HG02623 (cell line): ENCODE measurements around the gene SMS.

Experiments
- ATAC-seq: cut with Tn5 transposase; IDR thresholded peaks from one replicate; pipeline ENCODE4 v1.9.1; 2021; ENCODE audit warnings: moderate library complexity; ENCODE audit not compliant: unreplicated experiment

The SMS gene

DNA sequence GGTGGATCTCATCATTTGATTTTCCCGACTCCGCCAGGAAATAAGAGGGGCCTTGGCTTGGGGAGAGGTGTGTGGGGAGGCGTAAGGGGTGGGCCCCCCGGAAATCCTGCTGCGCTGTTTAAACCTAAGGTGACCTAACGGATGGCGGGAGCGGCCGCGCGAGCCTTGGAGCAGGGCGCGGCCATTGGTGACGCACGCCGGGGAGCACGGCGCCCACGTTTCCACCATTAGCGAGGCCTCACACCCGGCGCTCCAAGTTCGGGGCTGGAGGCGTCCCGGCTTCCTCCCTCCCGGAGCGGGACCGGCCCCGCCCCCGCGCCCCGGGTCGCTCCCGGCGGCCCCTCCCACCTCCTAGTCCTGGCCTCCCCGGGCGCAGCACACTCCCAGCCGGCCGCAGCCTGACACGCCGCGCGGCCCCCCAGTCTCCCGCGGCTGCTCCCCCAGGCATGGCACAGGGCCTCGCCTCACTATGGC, at the start of gene SMS:
Gene SMS (plus strand): TSS at position 354 of the 474 bp plus-strand sequence. CDS start 116 bp downstream, at position 470.
- ATAC-seq, result peak; percentile 71

DNA sequence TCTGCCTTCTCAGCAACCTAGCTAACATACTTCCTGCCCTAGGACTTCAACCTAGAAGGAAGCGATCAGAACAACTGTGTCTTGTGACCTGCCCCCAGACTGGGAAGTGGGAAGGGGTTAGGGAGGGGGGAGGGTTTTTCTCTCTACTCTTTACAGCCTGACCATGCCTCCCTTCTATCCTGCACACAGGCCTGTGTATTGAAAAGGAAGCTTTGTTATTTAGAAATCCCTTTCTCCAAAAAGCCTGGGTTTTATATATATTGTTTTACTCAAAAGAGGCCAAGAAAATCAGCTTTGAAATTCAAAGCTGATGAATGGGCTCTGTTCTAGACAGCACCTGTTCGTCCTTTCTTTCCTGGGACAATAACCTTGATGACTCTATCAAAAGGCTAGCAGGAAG, 35.2 kb upstream of the SMS start:
- ATAC-seq, result no peak

DNA sequence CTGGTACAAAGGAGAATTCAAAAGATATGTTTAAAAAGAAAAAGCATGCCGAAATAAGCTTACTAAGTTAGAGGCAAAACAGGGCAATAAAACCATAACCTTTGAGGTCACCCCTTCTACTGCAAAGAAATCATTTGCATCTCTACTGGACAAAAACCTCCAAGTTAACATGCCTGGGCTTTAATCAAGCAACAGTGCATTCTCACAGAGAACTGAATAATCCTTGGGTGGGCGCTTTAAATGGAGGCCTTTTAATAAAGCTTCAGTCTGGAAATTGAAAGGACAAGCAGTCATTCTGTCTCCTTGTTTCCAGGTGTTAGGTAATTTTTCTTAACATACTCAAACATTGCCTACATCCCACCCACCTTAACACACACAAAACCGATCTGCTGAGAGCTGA, 34.6 kb upstream of the SMS start:
- ATAC-seq, result no peak

DNA sequence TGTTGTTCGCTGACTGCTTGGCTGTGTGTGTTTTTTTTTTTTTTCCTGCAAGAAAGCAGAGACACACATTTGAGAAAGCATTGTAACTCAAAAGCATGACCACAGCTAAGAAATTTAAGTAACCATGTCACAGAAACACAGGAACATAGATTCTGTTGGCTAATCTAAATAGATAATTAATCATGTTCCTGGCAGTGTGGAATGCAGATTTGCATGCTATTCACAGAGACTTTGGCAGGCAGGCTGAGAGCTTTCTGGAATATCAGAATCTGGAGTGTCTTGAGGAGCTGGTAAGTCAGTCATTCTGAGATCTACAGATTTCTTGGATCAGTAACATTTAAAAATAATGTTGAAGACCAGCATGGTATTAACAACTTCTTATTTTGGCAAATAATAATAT, 33.2 kb upstream of the SMS start:
- ATAC-seq, result no peak

DNA sequence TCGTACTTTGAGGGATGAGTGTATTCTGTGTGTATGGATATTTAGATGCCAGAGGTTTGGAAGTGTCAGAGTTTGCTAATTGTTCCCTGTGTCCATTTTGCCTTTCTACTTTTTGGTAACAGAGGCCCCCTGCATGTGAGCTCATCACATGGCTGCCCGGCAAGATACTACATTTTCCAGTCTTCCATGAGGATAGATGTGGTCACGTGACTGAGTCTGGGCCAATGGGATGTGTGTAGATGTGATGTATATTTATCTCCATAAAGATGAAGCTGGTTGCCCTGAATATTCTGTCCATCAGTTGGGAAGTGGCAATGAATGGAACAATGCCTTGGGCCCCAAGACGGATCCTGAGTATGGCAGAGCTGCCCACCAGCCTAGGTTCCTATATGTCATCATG, 29.0 kb upstream of the SMS start:
- no peak for ATAC-seq

DNA sequence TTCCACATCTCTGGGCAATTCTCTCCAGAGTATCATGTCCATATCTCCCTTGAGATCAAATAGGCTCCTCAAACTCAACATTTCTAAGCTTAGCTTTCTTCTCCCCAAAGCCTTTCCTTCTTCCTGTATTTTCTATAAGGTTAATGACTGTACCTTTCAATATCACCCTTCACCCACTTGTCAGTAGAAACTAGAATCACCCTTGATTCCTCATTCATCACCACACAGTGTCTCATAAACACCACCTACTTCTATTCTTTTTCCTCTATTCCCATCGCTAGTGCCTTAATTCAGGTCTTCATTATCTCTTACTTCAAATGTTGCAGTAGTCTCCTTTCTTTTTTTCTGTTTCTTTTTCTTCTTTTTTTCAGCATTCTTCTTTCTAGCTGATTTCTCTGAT, 28.3 kb upstream of the SMS start:
- no peak for ATAC-seq

DNA sequence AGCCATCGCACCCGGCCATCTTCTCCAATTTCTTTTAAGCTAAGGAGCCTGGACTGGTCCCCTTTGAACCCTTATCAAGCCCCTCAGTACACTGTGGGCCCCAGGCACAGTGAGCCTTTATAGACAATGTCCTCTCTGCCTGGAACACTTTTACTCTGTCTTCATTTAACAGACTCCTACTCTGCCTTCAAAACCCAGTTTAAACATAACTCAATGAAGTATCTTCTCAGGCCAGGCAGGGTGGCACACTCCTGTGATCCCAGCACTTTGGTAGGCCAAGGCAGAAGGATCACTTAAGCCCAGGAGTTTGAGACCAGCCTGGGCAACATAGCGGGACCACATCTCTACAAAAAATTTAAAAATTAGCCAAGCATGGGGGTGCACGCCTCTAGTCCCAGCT, 27.5 kb upstream of the SMS start:
- no peak for ATAC-seq

DNA sequence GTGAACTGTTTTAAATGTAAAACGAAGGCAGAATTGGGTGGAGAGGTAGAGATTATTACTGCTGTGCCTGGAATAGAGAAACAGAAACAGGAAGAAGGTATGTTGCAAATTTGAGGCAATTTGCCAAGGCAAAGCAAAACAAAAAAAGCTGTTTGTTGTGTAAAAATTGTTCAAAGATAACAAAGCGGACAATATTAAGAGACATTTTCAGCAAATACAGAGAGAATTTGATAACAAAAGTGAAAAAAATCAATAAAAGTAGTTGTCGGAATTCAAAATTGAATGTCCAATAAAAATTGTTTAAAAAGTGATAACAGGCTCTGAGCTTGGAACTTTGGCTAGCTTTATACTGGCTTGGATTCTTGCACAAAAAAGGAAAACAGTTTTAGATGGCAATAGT, 14.4 kb upstream of the SMS start:
- ATAC-seq, result no peak

DNA sequence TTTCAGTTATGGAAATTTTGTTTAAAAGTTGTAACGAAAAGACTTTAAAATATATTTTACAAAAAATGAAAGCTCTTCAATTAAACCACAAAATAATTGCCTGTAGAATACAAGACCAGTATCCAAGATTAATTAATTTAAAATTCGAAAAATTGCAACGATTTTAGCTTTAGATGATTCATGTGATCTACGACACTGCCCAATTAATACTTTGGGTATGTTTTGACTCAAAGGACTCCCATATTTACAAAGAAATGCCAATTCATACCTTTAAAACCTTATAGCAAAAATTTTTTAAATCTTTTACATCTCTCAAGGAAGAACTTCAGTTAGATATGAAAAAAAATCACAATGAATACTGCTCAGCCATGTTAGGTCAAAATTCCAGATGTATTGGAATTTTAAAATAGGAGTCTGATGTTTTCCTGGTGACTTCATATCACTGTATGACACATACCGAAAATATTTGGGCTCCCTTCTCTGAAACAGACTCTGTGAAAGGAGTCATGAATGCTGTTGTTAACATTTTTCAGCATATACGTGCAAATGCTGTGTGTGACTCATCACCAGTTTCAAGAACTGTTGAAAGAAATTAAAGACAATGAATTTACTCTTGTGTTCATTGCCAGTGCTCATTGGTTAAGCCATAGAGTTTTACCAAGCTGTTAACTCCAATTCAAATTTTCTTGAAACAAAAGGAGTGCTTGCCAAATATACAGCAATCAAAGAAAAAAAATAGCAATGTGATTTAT, 13.8 kb upstream of the SMS start:
- ATAC-seq, result no peak

DNA sequence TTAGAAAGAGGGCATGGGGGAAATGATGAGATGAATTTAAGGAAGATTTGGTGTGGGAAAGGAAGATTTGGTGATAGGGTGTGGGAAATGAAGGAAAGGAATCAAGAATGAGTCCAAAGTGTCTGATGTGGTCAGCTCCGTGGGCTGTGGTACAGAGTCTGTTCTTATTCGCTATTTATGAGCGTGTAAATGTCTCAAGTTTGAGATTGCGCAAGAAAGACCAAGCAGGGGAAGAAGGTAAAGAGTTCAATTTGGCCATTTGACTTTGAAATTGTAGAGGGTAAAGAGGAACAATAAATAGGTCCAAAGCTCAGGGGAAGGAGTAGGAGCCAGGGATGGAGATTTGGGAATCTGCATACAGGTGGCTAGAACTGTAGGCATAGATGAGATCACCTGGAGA, 11.3 kb upstream of the SMS start:
- no peak for ATAC-seq

DNA sequence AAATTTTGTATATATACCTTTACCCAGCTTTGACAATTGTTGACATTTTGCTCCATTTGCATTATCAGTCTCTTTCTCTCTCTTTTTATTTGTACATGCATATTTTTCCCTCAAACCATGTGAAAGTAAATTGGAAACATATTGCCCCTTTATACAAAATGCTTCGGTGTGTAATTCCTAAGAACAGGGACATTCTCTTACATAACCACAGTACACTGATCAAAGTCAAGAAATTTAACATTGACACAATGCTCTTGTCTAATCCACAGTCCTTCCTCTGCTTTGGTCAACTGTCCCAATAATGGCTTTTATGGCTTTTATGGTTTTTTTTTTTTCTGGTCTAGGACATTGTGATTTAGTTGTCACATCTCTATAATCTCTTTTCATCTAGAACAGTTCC, 9.5 kb upstream of the SMS start:
- ATAC-seq, result no peak

DNA sequence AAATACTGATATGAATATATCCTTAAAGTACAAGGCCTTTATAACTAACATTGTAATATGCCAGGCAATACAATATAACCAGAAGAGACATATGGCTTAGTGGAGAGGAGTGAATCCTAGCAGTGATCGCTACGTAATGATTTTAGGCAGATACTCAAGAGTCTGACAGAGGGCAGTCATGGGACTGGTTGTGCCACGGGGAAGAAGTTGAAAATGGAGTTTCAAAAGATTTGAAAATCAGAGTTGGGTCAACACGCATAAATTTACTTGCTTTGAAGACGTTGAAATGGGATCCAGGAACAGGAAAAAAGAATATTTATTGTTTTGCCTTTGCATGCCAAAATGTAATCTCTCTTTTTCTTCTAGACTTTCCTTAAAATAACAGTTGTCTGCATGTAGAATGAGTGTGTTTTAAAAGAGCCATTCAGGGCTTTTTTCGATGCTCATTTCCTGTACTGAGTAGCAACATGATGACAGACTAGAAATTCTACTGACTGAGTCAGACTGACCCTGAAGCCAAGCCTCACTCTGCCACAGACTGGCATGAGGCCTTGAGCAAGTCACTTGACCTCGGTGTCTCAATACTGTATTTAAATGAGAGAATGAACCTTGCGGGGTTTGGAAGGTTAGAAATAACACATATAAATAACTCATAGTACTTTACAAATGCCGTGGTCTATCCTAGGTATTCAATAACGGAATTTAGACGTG, 8.1 kb upstream of the SMS start:
- ATAC-seq, result no peak

DNA sequence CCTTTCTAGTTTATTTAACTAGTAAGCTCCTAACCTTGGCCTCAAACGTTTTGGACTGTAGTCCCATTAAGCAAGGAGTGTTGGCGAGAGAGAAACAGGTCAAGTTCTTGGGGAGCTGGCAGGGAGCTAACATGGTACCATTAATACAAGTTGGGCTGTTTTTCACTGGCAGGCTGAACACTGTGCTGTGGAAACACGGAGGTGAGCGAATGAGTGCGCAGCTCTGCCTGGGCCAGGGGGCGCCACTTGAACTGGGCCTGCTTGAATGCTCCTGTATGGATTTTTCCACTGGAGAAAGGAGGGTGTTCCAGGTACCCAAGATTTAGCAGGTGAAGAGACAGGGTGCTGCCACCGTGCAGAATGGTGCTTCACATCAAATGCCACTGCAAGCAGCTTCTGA, 7.4 kb upstream of the SMS start:
- ATAC-seq, result no peak

DNA sequence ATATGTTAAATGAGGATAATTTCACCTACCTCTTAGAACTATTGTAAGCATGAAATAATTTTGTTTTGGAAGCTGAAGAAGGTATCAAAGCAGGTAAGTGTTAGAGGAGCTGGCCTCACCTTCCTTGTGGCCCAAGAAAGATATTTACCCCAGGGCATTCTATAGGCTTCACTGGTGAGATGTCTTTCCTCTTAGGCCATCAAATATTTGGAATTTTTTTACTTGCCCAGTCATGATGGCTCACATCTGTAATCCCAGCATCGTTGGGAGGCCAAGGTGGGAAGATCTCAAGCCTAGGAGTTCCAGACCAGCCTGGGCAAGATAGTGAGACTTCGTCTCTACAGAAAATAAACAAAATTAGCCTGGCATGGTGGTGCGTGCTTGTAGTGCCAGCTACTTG, 6.1 kb upstream of the SMS start:
- no peak for ATAC-seq

DNA sequence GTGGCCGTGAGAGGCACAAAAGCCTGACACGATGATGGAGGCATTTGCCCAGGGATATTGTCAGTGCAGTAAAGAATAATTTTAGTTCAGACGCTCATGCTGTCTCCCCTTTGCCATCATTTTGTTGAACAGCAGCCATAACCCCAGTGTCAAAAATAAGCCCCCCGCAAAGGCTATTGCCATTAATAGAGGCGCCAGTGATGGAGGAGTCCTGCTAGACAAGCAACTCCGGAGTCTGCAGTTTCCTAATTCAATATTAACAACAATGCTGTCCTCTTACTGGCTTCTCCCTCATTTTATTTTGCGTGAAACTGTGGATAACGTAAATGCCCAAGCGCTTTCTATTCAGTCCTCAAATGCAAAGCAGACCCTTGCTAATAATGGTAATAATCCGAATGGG, 603 bp upstream of the SMS start:
- ATAC-seq, result no peak

DNA sequence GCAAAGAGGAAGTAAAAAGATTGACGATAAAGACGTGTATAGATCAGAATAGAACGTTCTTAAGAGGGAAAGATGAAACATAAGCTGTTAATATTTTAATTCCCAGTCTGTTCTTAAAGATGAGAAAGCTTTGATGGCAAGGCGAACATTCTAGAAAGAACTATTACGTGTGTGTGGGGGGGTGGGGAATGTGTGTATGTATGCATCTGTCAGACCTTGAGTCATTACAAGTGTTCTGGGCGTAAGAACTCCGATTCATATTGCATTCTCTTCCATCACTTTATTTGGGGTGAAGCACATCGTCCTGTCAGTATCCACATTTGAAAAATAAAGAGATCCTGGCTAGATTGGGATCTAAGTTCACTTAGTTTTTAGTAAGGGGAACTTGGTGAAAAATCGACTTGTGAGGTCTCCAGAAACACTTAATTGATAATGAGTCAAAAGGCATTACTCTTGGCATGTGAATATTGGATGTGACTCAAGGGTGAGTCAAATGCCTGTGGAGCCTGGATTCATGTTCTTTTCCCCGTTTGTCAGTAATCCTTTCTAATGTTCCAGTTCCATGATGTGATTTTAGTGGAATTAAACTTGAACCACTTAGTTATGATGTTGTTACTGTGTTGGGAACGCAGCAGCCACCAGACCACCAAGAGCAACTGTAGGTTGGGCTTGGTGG, 3.1 kb downstream of the SMS start:
- ATAC-seq, result no peak

DNA sequence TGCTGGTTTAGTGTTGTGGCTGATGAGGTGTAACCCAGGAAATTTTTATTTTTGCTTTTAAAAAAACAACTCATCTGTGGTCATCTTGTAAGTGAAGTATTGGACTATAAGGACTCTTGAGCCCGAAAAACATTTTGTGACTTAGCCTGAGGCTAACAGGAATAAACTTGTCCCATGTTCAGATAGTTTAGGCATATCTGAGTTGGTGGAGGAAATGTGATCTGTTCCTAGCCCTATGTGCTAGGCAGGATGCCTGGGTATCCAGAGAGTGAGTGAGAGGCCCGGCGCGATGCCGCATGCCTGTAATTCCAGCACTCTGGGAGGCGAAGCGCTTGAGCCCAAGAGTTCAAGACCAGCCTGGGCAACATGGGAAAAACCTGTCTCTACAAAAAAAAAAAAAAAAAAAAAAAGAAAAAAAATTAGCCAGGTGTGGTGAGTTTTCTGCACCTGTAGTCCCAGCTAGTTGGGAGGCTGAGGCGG, 3.7 kb downstream of the SMS start:
- no peak for ATAC-seq

DNA sequence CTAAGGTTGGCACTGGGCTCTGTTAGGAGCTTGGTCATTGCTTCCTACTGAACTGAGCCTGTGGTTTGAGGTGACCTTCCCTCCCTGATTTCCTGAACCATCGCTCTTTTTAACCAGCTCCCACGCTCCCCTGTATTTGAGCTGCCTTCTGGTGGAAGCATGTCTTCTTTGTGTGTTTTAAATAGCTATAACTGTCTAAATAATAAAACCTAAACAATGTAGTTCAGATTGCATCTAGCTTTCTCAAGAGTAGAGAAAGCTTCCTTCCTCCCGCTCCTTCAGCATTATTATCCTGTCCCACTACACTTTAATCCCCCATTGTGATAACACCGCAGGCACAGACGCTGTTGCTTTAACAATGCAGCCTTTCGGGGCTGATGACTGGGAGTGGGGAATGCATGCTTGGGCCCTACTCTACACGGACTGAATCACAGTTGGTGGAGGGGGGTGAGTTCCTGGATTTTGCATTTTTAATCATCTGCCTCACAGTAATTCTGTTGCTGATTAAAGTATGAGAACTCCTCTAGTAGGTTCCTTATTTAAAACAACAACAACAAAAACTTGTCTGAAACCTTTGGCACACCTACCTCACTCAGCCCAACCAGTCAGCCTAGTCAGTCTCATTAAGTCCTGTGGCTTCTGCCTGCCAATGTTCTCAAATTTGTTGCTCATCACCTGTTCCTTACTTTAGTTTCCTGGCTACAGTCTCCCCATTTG, 6.6 kb downstream of the SMS start:
- no peak for ATAC-seq

DNA sequence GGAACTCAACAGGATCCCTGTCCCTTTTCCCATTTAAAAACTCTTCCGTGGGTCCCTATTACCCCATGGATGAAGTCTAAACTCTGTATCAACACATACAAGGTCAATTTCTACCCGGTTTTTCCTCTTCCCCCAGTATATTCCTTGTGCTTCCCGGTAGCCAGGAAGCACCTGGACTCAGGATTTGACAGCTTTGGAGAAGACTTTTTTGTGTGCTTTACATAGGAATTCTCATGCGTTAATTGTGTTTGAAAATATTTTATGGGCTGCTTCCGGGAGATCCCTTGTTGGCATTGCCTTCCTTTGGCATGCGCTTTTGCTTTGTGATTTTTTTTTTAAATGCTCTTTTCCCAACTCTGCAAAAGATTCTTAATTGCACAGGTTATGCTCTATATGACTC, 7.2 kb downstream of the SMS start:
- no peak for ATAC-seq

DNA sequence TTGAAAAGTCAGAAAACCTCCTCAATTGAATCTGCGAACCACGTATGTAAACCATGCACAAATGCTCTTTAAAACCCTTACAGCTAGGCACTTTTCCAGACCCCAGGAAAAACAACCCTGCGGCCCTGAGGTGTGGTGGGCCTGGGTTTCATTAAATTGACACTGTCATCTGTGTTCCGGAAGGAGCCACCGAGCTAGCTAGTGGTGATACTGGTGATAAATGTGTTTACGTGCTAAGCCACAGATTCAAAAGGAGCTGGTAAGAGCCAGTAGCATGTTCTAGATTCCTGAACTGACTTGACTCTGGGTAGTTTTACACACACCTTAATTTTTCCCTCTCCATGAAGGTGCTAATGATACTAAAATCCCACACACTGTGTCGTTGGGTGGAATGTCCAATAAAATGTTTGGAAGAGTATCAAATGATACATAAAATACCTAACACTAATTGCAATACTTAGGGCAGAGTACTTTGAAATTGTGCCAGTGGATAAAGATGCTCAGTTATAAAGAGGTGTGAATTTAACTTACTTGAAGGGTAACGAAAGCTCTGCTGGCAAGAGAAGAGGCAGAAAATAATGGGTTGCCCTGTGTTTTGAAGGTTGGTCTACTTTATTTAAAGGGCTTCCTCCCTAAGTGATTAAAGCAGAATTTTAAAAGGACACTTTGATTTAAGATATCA, 8.5 kb downstream of the SMS start:
- no peak for ATAC-seq

DNA sequence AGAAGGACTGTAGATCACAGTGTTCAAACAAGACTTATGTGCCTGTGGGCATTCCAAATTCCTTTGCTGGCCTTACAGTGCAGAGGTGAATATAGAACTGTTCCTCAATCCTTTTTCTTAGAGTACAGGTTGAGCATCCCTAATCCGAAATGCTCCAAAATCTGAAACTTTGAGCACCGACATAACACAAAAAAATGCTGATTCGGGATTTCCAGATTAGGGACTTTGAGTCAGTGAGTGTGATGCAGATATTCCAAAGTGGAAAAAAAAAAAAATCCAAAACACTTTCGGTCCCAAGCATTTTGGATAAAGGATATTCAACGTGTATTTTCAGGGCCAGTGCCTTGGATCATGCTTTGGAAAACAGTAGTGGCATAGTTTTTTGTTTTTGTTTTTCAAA, 9.2 kb downstream of the SMS start:
- ATAC-seq, result no peak
